ENCODE data around the gene ZNF418.

- TF ChIP-seq CTCF (IDR thresholded peaks at IDR 0.05; ENCODE audit: low read length) (no peak), EZH2 (optimal IDR thresholded peaks at IDR 0.05; ENCODE audit: low read depth, low read length) (no peak), EZH2phosphoT487 (IDR thresholded peaks at IDR 0.05; ENCODE audit: low read length) (no peak)
Measured at GRCh38 chr19:57961785-57962184, 26.6 kb upstream of the ZNF418 start.

Data from MM.1S (cell line).